Measurements from ENCODE around the gene EPHA8.

The EPHA8 gene

GRCh38 chr1:22641906-22642636 is 78.8 kb downstream of the EPHA8 start:
- Histone ChIP-seq H3K4me1 (ENCODE audit: insufficient read depth, low read length) (no peaks in the 10 kb centered on the region), H3K27ac (ENCODE audit: low read length) (no peak overlapping the region), H3K9me3 (ENCODE audit: insufficient read depth, low read depth, low read length) (no peaks in the 10 kb centered on the region), H3K27me3 (ENCODE audit: insufficient read depth, low read length) (no peaks in the 10 kb centered on the region), H3K4me3 (ENCODE audit: low read length) (no peak overlapping the region), H3K36me3 (ENCODE audit: insufficient read depth, low read depth, low read length) (no peaks in the 10 kb centered on the region), H3K9ac (ENCODE audit: low read depth, low read length) (no peak overlapping the region)

GRCh38 chr1:22643381-22643780 is 80.1 kb downstream of the EPHA8 start, which contains the start of gene C1QC:
Gene C1QC (plus strand): TSS chr1:22643633. CDS start chr1:22644024, 391 bp downstream.
- no peaks in the 10 kb centered on the region; the same call in 1 of the 2 replicates for H3K27me3 ChIP-seq (ENCODE audit: insufficient read depth, low read length)
- H3K9ac ChIP-seq (ENCODE audit: low read depth, low read length) = no peak within 1 kb of the TSS
- H3K36me3 ChIP-seq (ENCODE audit: insufficient read depth, low read depth, low read length) = no peaks in the 10 kb centered on the region
- no peaks in the 10 kb centered on the region for H3K4me1 ChIP-seq (ENCODE audit: insufficient read depth, low read length)
- no peak within 1 kb of the TSS for H3K4me3 ChIP-seq (ENCODE audit: low read length)
- H3K9me3 ChIP-seq (ENCODE audit: insufficient read depth, low read depth, low read length) = no peaks in the 10 kb centered on the region
- no peak within 1 kb of the TSS for H3K27ac ChIP-seq (ENCODE audit: low read length)

- Histone ChIP-seq H3K27ac (ENCODE audit: low read length) (no peak overlapping the region), H3K4me3 (ENCODE audit: low read length) (no peak overlapping the region), H3K36me3 (ENCODE audit: insufficient read depth, low read depth, low read length) (no peaks in the 10 kb centered on the region), H3K27me3 (ENCODE audit: insufficient read depth, low read length) (no peaks in the 10 kb centered on the region; the same call in 1 of the 2 replicates), H3K4me1 (ENCODE audit: insufficient read depth, low read length) (no peaks in the 10 kb centered on the region), H3K9me3 (ENCODE audit: insufficient read depth, low read depth, low read length) (no peaks in the 10 kb centered on the region), H3K9ac (ENCODE audit: low read depth, low read length) (no peak overlapping the region)
Observed at GRCh38 chr1:22643928-22644327, 80.6 kb downstream of the EPHA8 start.

GRCh38 chr1:22645931-22646330 is 82.6 kb downstream of the EPHA8 start:
- Histone ChIP-seq H3K27me3 (ENCODE audit: insufficient read depth, low read length) (no peaks in the 10 kb centered on the region; the same call in 1 of the 2 replicates), H3K36me3 (ENCODE audit: insufficient read depth, low read depth, low read length) (no peaks in the 10 kb centered on the region), H3K9me3 (ENCODE audit: insufficient read depth, low read depth, low read length) (no peaks in the 10 kb centered on the region), H3K9ac (ENCODE audit: low read depth, low read length) (no peak overlapping the region), H3K4me3 (ENCODE audit: low read length) (no peak overlapping the region), H3K27ac (ENCODE audit: low read length) (no peak overlapping the region), H3K4me1 (ENCODE audit: insufficient read depth, low read length) (no peaks in the 10 kb centered on the region)

- Histone ChIP-seq H3K4me3 (ENCODE audit: low read length) (no peak overlapping the region), H3K9me3 (ENCODE audit: insufficient read depth, low read depth, low read length) (no peaks in the 10 kb centered on the region), H3K4me1 (ENCODE audit: insufficient read depth, low read length) (no peaks in the 10 kb centered on the region), H3K9ac (ENCODE audit: low read depth, low read length) (no peak overlapping the region), H3K27me3 (ENCODE audit: insufficient read depth, low read length) (no peaks in the 10 kb centered on the region; the same call in 1 of the 2 replicates), H3K27ac (ENCODE audit: low read length) (no peak overlapping the region), H3K36me3 (ENCODE audit: insufficient read depth, low read depth, low read length) (no peaks in the 10 kb centered on the region)
Observed at GRCh38 chr1:22646384-22646783, 83.1 kb downstream of the EPHA8 start.

- Histone ChIP-seq H3K27ac (ENCODE audit: low read length) (no peak overlapping the region), H3K9ac (ENCODE audit: low read depth, low read length) (no peak overlapping the region), H3K4me3 (ENCODE audit: low read length) (no peak overlapping the region), H3K36me3 (ENCODE audit: insufficient read depth, low read depth, low read length) (no peaks in the 10 kb centered on the region), H3K4me1 (ENCODE audit: insufficient read depth, low read length) (no peaks in the 10 kb centered on the region), H3K27me3 (ENCODE audit: insufficient read depth, low read length) (no peaks in the 10 kb centered on the region; the same call in 1 of the 2 replicates), H3K9me3 (ENCODE audit: insufficient read depth, low read depth, low read length) (no peaks in the 10 kb centered on the region)
Observed at GRCh38 chr1:22650089-22650693, 86.9 kb downstream of the EPHA8 start.

GRCh38 chr1:22651941-22652856 is 88.9 kb downstream of the EPHA8 start:
- no peak overlapping the region for H3K4me3 ChIP-seq (ENCODE audit: low read length)
- H3K27me3 ChIP-seq (ENCODE audit: insufficient read depth, low read length) = no peaks in the 10 kb centered on the region; the same call in 1 of the 2 replicates
- H3K27ac ChIP-seq (ENCODE audit: low read length) = no peak overlapping the region
- H3K9ac ChIP-seq (ENCODE audit: low read depth, low read length) = no peak overlapping the region
- H3K9me3 ChIP-seq (ENCODE audit: insufficient read depth, low read depth, low read length) = no peaks in the 10 kb centered on the region
- H3K4me1 ChIP-seq (ENCODE audit: insufficient read depth, low read length) = no peaks in the 10 kb centered on the region
- no peaks in the 10 kb centered on the region for H3K36me3 ChIP-seq (ENCODE audit: insufficient read depth, low read depth, low read length)

- H3K9ac ChIP-seq (ENCODE audit: low read depth, low read length) = no peak within 1 kb of the TSS
- H3K27me3 ChIP-seq (ENCODE audit: insufficient read depth, low read length) = no peaks in the 10 kb centered on the region
- H3K36me3 ChIP-seq (ENCODE audit: insufficient read depth, low read depth, low read length) = no peaks in the 10 kb centered on the region
- no peak within 1 kb of the TSS for H3K4me3 ChIP-seq (ENCODE audit: low read length)
- no peak within 1 kb of the TSS for H3K27ac ChIP-seq (ENCODE audit: low read length)
- no peaks in the 10 kb centered on the region for H3K9me3 ChIP-seq (ENCODE audit: insufficient read depth, low read depth, low read length)
- H3K4me1 ChIP-seq (ENCODE audit: insufficient read depth, low read length) = no peaks in the 10 kb centered on the region
Observed at GRCh38 chr1:22652881-22653316, 89.6 kb downstream of the EPHA8 start, which contains the start of gene C1QB. Gene C1QB (plus strand): TSS chr1:22653236. CDS start chr1:22659463, 6,227 bp downstream.

All from iPS-20b (cell line).